B cell (primary cell): ENCODE data around the gene FAM3B. TPM values are rescaled to one million over a fixed set of nuclear protein-coding genes. Genes with fewer than 3 reads are reported as not detected.

ENCODE experiments used
- ATAC-seq: fragments of 200-7000 bp; cut with Tn5 transposase; one replicate; pipeline ENCODE4 v1.10.0; 2021; ENCODE audit warnings: low read depth, mild to moderate bottlenecking, moderate number of reproducible peaks, moderate library complexity
- CTCF ChIA-PET: fragments of 350-600 bp; sonication (Branson Sonifier 250); formaldehyde crosslinking; loops from one replicate; lab custom pipeline; 2021; ENCODE audit warnings: antibody characterized with exemption, inconsistent platforms; lab: Charles Lee
- POLR2A ChIA-PET: fragments of 350-600 bp; sonication (Branson Sonifier 250); formaldehyde crosslinking; loops from one replicate; lab custom pipeline; 2021; ENCODE audit warnings: antibody characterized with exemption; lab: Charles Lee
- DNase-seq: peaks from one replicate; pipeline ENCODE4 v3.0.0; 2013
- H2AFZ ChIP-seq: 2 replicates; pipeline ENCODE4 v1.6.1; 2012; ENCODE audit warnings: mild to moderate bottlenecking, low read depth, low read length; ENCODE audit not compliant: insufficient read depth, poor library complexity, severe bottlenecking
- H3K27ac ChIP-seq, 2 donors: 1 replicate in 1 of 2; 2 replicates in 1 of 2; pipeline ENCODE4 v1.5.1; 2012 to 2013; ENCODE audit warnings: low read length in 2 of 2, mild to moderate bottlenecking in 2 of 2, moderate library complexity in 1 of 2
- H3K27me3 ChIP-seq, 4 experiments: fragments of 200-600 bp in 1 of 4; sonication (generic) in 1 of 4; replicated peaks in 1 of 4; 1 replicate in 2 of 4; 2 replicates in 2 of 4; pipeline versions ENCODE4 v1.6.1 to v1.7.0; 2013 to 2016; ENCODE audit warnings: low read length in 3 of 4, mild to moderate bottlenecking in 2 of 4, mixed read lengths in 1 of 4, moderate library complexity in 1 of 4; ENCODE audit not compliant: insufficient read depth in 4 of 4, control insufficient read depth in 3 of 4; ENCODE audit errors: control extremely low read depth in 1 of 4
- H3K36me3 ChIP-seq, 2 experiments: replicated peaks in 1 of 2; 1 replicate in 1 of 2; 2 replicates in 1 of 2; pipeline versions ENCODE4 v1.6.1 to v1.7.1; 2013; ENCODE audit warnings: low read length in 1 of 2; ENCODE audit not compliant: insufficient read depth in 2 of 2, control insufficient read depth in 1 of 2; ENCODE audit errors: control extremely low read depth in 1 of 2, extremely low read depth in 1 of 2
- H3K4me1 ChIP-seq, 2 donors: fragments of 200-600 bp in 1 of 2; sonication (generic) in 1 of 2; 1 replicate in 1 of 2; 2 replicates in 1 of 2; pipeline versions ENCODE4 v1.5.1 to v1.6.1; 2013 to 2017; ENCODE audit warnings: low read length in 2 of 2; ENCODE audit not compliant: control insufficient read depth in 2 of 2, insufficient read depth in 2 of 2
- H3K4me2 ChIP-seq: replicated peaks from 2 replicates; pipeline ENCODE3; 2012; ENCODE audit warnings: mild to moderate bottlenecking, low read depth, low read length; ENCODE audit not compliant: poor library complexity, severe bottlenecking
- H3K4me3 ChIP-seq, 5 experiments: fragments of 200-600 bp in 1 of 5; sonication (generic) in 1 of 5; 1 replicate in 3 of 5; 2 replicates in 2 of 5; pipeline versions ENCODE4 v1.5.1 to v1.7.0; 2011 to 2016; ENCODE audit warnings: low read length in 4 of 5, mild to moderate bottlenecking in 4 of 5, low read depth in 2 of 5, control low read depth in 1 of 5, moderate library complexity in 1 of 5; ENCODE audit not compliant: insufficient read depth in 1 of 5; ENCODE audit errors: control extremely low read depth in 1 of 5, extremely low read depth in 1 of 5
- H3K79me2 ChIP-seq: fragments of 200-600 bp; sonication (generic); one replicate; pipeline ENCODE4 v1.6.0; 2016; ENCODE audit warnings: low read length; ENCODE audit not compliant: control insufficient read depth, insufficient read depth
- H3K9ac ChIP-seq: fragments of 200-600 bp; sonication (generic); 2 replicates; pipeline ENCODE4 v1.6.1; 2017; ENCODE audit warnings: mild to moderate bottlenecking, low read length, moderate library complexity
- H3K9me3 ChIP-seq, 3 donors: one replicate each; pipeline versions ENCODE4 v1.6.1 to v1.7.1; 2013; ENCODE audit warnings: low read length in 2 of 3; ENCODE audit not compliant: control insufficient read depth in 2 of 3, insufficient read depth in 1 of 3; ENCODE audit errors: control extremely low read depth in 1 of 3
- H4K20me1 ChIP-seq: 2 replicates; pipeline ENCODE4 v1.6.0; 2012; ENCODE audit warnings: mild to moderate bottlenecking, low read length; ENCODE audit not compliant: insufficient read depth, control insufficient read depth, poor library complexity, severe bottlenecking
- H3K27ac Mint-ChIP-seq: one replicate; pipeline ENCODE4 v1.8.0; 2021; ENCODE audit warnings: mixed read lengths
- H3K27me3 Mint-ChIP-seq: one replicate; pipeline ENCODE4 v1.8.0; 2021; ENCODE audit warnings: mixed read lengths
- H3K4me1 Mint-ChIP-seq: one replicate; pipeline ENCODE4 v1.8.0; 2021; ENCODE audit warnings: mixed read lengths
- H3K4me3 Mint-ChIP-seq: one replicate; pipeline ENCODE4 v1.8.0; 2021; ENCODE audit warnings: mixed read lengths
- H3K9me3 Mint-ChIP-seq: one replicate; pipeline ENCODE4 v1.8.0; 2022; ENCODE audit warnings: mixed read lengths; ENCODE audit not compliant: insufficient read depth
- CTCF ChIP-seq: fragments of 200-600 bp; IDR thresholded peaks from one replicate; pipeline ENCODE4 v1.8.0; 2022; ENCODE audit warnings: antibody characterized with exemption, mild to moderate bottlenecking
- EZH2 ChIP-seq: IDR thresholded peaks from 2 replicates; pipeline ENCODE4 v1.6.1; 2012; ENCODE audit warnings: borderline replicate concordance, low read depth, mild to moderate bottlenecking, moderate library complexity, low read length; ENCODE audit not compliant: insufficient read depth, poor library complexity, severe bottlenecking
- WGBS: methylation state at CpG from one replicate; pipeline ENCODE4 v1.1.5; 2013; ENCODE audit warnings: missing lambda C conversion rate; ENCODE audit not compliant: insufficient coverage; 5-methylcytosine and 5-hydroxymethylcytosine counted together
- intact Hi-C: fragments of 100-400 bp; cut with micrococcal nuclease; formaldehyde crosslinking; loops from one replicate; pipeline ENCODE4 v1.10.0; 2022
- polyA plus RNA-seq: library from polyadenylated mRNA; depleted of rRNA; stranded (reverse); fragments of >200 nt; gene quantifications from 2 replicates; pipeline ENCODE4 v1.2.3, GENCODE V29; 2012
- total RNA-seq, 2 donors: library from RNA; stranded (reverse); fragments of 120-200 nt in 1 of 2; gene quantifications; 1 replicate in 1 of 2; 2 replicates in 1 of 2; pipeline versions ENCODE4 v1.2.3 to v1.2.4, GENCODE V29; 2013 to 2022

The FAM3B gene
- total and polyA plus RNA-seq, 2 donors (not counting 1 experiment from before 2014, with no cell fraction given): 0.09 TPM; not detected in 1

DNA sequence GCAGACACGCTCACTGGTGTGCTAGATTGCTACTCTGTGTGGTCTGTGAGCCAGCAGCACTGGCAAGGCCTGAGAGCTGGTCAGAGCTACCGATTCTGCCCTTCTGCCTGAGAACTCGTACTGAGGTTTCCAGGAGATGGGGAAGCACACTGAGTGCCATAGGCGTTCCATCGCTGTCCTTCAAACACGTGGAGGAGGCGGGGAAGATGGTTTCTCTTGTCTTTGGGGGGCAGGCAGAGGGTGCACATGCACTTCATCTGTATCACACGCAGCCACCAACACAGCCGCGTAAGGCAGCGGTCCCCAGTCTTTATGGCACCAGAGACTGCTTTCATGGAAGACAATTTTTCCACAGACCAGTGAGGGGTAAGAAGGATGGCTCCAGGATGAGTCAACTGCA is 85.6 kb downstream of the FAM3B start:
- 96% methylated on average over 7 of the region's 11 CpGs for WGBS
- TF ChIP-seq CTCF: no peak
- TF ChIP-seq EZH2: no peak
- no peaks in the 10 kb centered on the region for H4K20me1 ChIP-seq
- Mint-ChIP-seq H3K9me3 (no peaks in the 10 kb centered on the region), H3K4me3 (no peak overlapping the region), H3K27me3 (no peaks in the 10 kb centered on the region), H3K4me1 (peaks cover 6% of the 10 kb centered on the region), H3K27ac (no peak overlapping the region)
- ChIA-PET CTCF (interaction anchor here (1.6 kb wide), 1 partner anchor 119 kb away, joined by 5 read pairs; no protein-coding TSS in a partner anchor), POLR2A (no interaction called here)
- peaks cover 3 to 74% of the 10 kb centered on the region in 2 experiments for H3K36me3 ChIP-seq
- no peak for DNase-seq
- intact Hi-C loops: no loop called here
- no peak overlapping the region for H2AFZ ChIP-seq
- no peaks in the 10 kb centered on the region for H3K9me3 ChIP-seq
- H3K27ac ChIP-seq: no peak overlapping the region
- H3K4me1 ChIP-seq: peaks cover 4% of the 10 kb centered on the region in 2 donors
- H3K9ac ChIP-seq: no peak overlapping the region
- H3K4me2 ChIP-seq: no peak overlapping the region
- H3K79me2 ChIP-seq: no peaks in the 10 kb centered on the region
- H3K4me3 ChIP-seq: no peak overlapping the region
- H3K27me3 ChIP-seq: no peaks in the 10 kb centered on the region
- no peak for ATAC-seq

GRCh38 chr21:41402796-41403195 is 86.2 kb downstream of the FAM3B start:
- TF ChIP-seq EZH2 (no peak), CTCF (no peak)
- Histone ChIP-seq H3K4me1 (no peaks in the 10 kb centered on the region), H2AFZ (no peak overlapping the region), H3K9me3 (no peaks in the 10 kb centered on the region), H3K4me2 (no peak overlapping the region), H3K36me3 (peaks cover 1 to 74% of the 10 kb centered on the region in 2 experiments), H4K20me1 (no peaks in the 10 kb centered on the region), H3K4me3 (no peak overlapping the region), H3K27me3 (no peaks in the 10 kb centered on the region), H3K79me2 (no peaks in the 10 kb centered on the region), H3K9ac (no peak overlapping the region), H3K27ac (no peak overlapping the region)
- ATAC-seq: no peak
- Mint-ChIP-seq H3K27ac (no peak overlapping the region), H3K4me3 (no peak overlapping the region), H3K9me3 (no peaks in the 10 kb centered on the region), H3K27me3 (no peaks in the 10 kb centered on the region), H3K4me1 (peaks cover under 1% of the 10 kb centered on the region)
- DNase-seq: no peak
- POLR2A ChIA-PET: no interaction called here
- 99% methylated on average over 10 of the region's 10 CpGs for WGBS
- intact Hi-C loops: no loop called here
- CTCF ChIA-PET: interaction anchor here (1.6 kb wide), 1 partner anchor 120 kb away, joined by 5 read pairs; no protein-coding TSS in a partner anchor
